ENCODE results near the gene PHF20.
"Not testable (repeated sequence)": the region's sequence is repeated elsewhere in the genome, so short reads cannot be mapped to it uniquely, and the experiment has no call there.

DNA sequence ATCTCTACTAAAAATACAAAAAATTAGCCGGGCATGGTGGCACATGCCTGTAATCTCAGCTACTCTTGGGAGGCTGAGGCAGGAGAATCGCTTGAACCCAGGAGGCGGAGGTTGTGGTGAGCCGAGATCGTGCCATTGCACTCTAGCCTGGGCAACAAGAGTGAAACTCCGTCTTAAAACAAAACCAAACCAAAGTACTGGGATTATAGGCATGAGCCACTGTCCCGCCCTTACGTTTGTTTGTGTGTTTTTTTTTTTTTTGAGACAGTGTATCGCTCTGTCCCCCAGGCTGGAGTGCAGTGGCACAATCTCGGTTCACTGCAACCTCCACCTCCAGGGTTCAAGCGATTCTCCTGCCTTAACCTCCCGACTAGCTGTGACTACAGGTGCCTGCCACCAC, 12.0 kb downstream of the PHF20 start:
- TF ChIP-seq, protein P1, sequence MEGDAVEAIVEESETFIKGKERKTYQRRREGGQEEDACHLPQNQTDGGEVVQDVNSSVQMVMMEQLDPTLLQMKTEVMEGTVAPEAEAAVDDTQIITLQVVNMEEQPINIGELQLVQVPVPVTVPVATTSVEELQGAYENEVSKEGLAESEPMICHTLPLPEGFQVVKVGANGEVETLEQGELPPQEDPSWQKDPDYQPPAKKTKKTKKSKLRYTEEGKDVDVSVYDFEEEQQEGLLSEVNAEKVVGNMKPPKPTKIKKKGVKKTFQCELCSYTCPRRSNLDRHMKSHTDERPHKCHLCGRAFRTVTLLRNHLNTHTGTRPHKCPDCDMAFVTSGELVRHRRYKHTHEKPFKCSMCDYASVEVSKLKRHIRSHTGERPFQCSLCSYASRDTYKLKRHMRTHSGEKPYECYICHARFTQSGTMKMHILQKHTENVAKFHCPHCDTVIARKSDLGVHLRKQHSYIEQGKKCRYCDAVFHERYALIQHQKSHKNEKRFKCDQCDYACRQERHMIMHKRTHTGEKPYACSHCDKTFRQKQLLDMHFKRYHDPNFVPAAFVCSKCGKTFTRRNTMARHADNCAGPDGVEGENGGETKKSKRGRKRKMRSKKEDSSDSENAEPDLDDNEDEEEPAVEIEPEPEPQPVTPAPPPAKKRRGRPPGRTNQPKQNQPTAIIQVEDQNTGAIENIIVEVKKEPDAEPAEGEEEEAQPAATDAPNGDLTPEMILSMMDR (IDR thresholded peaks at IDR 0.05), result not testable (repeated sequence)
- not testable (repeated sequence) for TF ChIP-seq POLR2A (IDR thresholded peaks at IDR 0.05)
